ENCODE results near the gene NRARP.

The NRARP gene

GRCh38 chr9:137253717-137254623 lies 48.1 kb downstream of the NRARP start:
- no peaks in the 10 kb centered on the region for H3K27me3 ChIP-seq
- H3K27ac ChIP-seq: peak overlapping the region in 10 of 11 experiments; percentile 61 to 91 (median 84); a peak in 17 of 22 replicates
- H3K4me2 ChIP-seq: peak overlapping the region; percentile 95 to 100 (median 99)
- H3K36me3 ChIP-seq: peaks cover 16 to 30% (median 25%) of the 10 kb centered on the region in 11 experiments
- no peak for TF ChIP-seq Cebpa-rat (IDR thresholded peaks at IDR 0.05)
- H4K20me1 ChIP-seq: peaks cover 8 to 38% (median 19%) of the 10 kb centered on the region in 11 experiments; a peak in 20 of 22 replicates
- no peaks in the 10 kb centered on the region for H3K9me3 ChIP-seq (replicated peaks in 1 of 11)
- peak overlapping the region; percentile 86 to 100 (median 97) for H3K4me3 ChIP-seq
- H3K4me1 ChIP-seq: peaks cover 39 to 70% (median 57%) of the 10 kb centered on the region in 10 experiments
- peak overlapping the region; percentile 83 to 97 (median 90) for H3K9ac ChIP-seq

GRCh38 chr9:137252555-137253506 lies 49.2 kb downstream of the NRARP start:
- Histone ChIP-seq H3K4me1 (peaks cover 33 to 62% (median 52%) of the 10 kb centered on the region in 10 experiments), H3K27me3 (no peaks in the 10 kb centered on the region), H4K20me1 (peaks cover 7 to 26% (median 19%) of the 10 kb centered on the region in 11 experiments; a peak in 20 of 22 replicates), H3K36me3 (peaks cover 10 to 18% (median 14%) of the 10 kb centered on the region in 11 experiments; a peak in 19 of 22 replicates), H3K27ac (no peak overlapping the region), H3K9ac (peak overlapping the region in 4 of 11 experiments; percentile 88 to 95 (median 94); a peak in 4 of 22 replicates), H3K4me3 (no peak overlapping the region), H3K9me3 (replicated peaks in 1 of 11) (no peaks in the 10 kb centered on the region), H3K4me2 (peak overlapping the region; percentile 95 to 100 (median 99); a peak in 21 of 22 replicates)
- TF ChIP-seq Cebpa-rat (IDR thresholded peaks at IDR 0.05): no peak

- TF ChIP-seq Cebpa-rat (IDR thresholded peaks at IDR 0.05): no peak
- Histone ChIP-seq H3K9ac (no peak overlapping the region; a peak in 1 of 22 replicates), H4K20me1 (peaks cover 4 to 19% (median 13%) of the 10 kb centered on the region in 11 experiments; a peak in 20 of 22 replicates), H3K27ac (no peak overlapping the region), H3K27me3 (no peaks in the 10 kb centered on the region), H3K36me3 (peaks cover 2 to 8% (median 6%) of the 10 kb centered on the region in 11 experiments; a peak in 18 of 22 replicates), H3K4me3 (no peak overlapping the region), H3K4me1 (peaks cover 24 to 62% (median 45%) of the 10 kb centered on the region in 10 experiments), H3K9me3 (replicated peaks in 1 of 11) (no peaks in the 10 kb centered on the region), H3K4me2 (no peak overlapping the region)
These were observed 50.4 kb downstream of the NRARP start for GRCh38 chr9:137251490-137252268.

- Histone ChIP-seq H3K4me3 (no peak within 1 kb of the TSS), H3K27ac (no peak within 1 kb of the TSS), H4K20me1 (peaks cover 0 to 17% (median 9%) of the 10 kb centered on the region in 11 experiments; a peak in 19 of 22 replicates), H3K9ac (peak within 1 kb of the TSS in 6 of 11 experiments; percentile 10 to 60 (median 42); a peak in 9 of 22 replicates), H3K27me3 (no peaks in the 10 kb centered on the region), H3K4me2 (peak within 1 kb of the TSS in 7 of 11 experiments; percentile 12 to 51 (median 26); a peak in 10 of 22 replicates), H3K4me1 (peaks cover 18 to 62% (median 43%) of the 10 kb centered on the region in 10 experiments), H3K36me3 (peaks cover 0 to 3% (median under 1%) of the 10 kb centered on the region in 11 experiments; a peak in 6 of 22 replicates), H3K9me3 (replicated peaks in 1 of 11) (no peaks in the 10 kb centered on the region)
- no peak for TF ChIP-seq Cebpa-rat (IDR thresholded peaks at IDR 0.05)
These were observed 50.9 kb downstream of the NRARP start, which contains the start of gene STPG3 for GRCh38 chr9:137251194-137251461. TSS of gene STPG3 (plus strand) at chr9:137251286. CDS start at chr9:137251287, 1 bp downstream.

GRCh38 chr9:137250329-137251193 lies 51.5 kb downstream of the NRARP start:
- H3K4me3 ChIP-seq: no peak overlapping the region
- no peaks in the 10 kb centered on the region for H3K9me3 ChIP-seq (replicated peaks in 1 of 11)
- peak overlapping the region in 6 of 11 experiments; percentile 10 to 60 (median 42); a peak in 9 of 22 replicates for H3K9ac ChIP-seq
- H3K36me3 ChIP-seq: no peaks in the 10 kb centered on the region
- H3K27ac ChIP-seq: no peak overlapping the region
- TF ChIP-seq Cebpa-rat (IDR thresholded peaks at IDR 0.05): no peak
- peaks cover 0 to 17% (median 6%) of the 10 kb centered on the region in 11 experiments; a peak in 13 of 22 replicates for H4K20me1 ChIP-seq
- H3K27me3 ChIP-seq: no peaks in the 10 kb centered on the region
- peak overlapping the region in 7 of 11 experiments; percentile 12 to 51 (median 26); a peak in 10 of 22 replicates for H3K4me2 ChIP-seq
- peaks cover 15 to 64% (median 45%) of the 10 kb centered on the region in 10 experiments for H3K4me1 ChIP-seq
